Naive thymus-derived CD4-positive, alpha-beta T cell (primary cell): ENCODE measurements around the gene PTK7. TPM values are rescaled to one million over a fixed set of nuclear protein-coding genes. Genes with fewer than 3 reads are reported as not detected.
A peak's percentile ranks its signal among the peaks of the same experiment; 100 is the strongest.

Source experiments
- ATAC-seq: fragments of 150-1000 bp; cut with Tn5 transposase; 2 replicates; pipeline ENCODE4 v1.10.0; 2021; ENCODE audit warnings: mild to moderate bottlenecking, moderate library complexity
- CTCF ChIA-PET: fragments of 350-600 bp; sonication (Branson Sonifier 250); formaldehyde crosslinking; loops from one replicate; lab custom pipeline; 2021; ENCODE audit warnings: antibody characterized with exemption; lab: Charles Lee
- POLR2A ChIA-PET: fragments of 350-600 bp; sonication (Branson Sonifier 250); formaldehyde crosslinking; loops from one replicate; lab custom pipeline; 2021; ENCODE audit warnings: antibody characterized with exemption, inconsistent platforms; lab: Charles Lee
- DNase-seq, 9 donors: peaks; one replicate each; pipeline versions ENCODE4 v3.0.0 to v3.0.0-alpha.2; 2020 to 2022; ENCODE audit warnings: mixed read lengths in 1 of 9
- H3K27ac ChIP-seq: one replicate; pipeline ENCODE4 v1.7.0; 2013; ENCODE audit warnings: mild to moderate bottlenecking, low read depth, low read length, moderate library complexity
- H3K27me3 ChIP-seq, 2 donors: one replicate each; pipeline ENCODE4 v1.7.0; 2013; ENCODE audit warnings: low read length in 2 of 2, mild to moderate bottlenecking in 2 of 2, moderate library complexity in 2 of 2; ENCODE audit not compliant: control insufficient read depth in 2 of 2, insufficient read depth in 2 of 2
- H3K36me3 ChIP-seq, 3 experiments: 1 replicate in 2 of 3; 2 replicates in 1 of 3; pipeline ENCODE4 v1.7.0; 2013; ENCODE audit warnings: low read length in 3 of 3, mild to moderate bottlenecking in 3 of 3, moderate library complexity in 1 of 3; ENCODE audit not compliant: insufficient read depth in 3 of 3, control insufficient read depth in 2 of 3
- H3K4me1 ChIP-seq, 2 donors: one replicate each; pipeline ENCODE4 v1.7.0; 2013; ENCODE audit warnings: low read length in 2 of 2, mild to moderate bottlenecking in 2 of 2, moderate library complexity in 1 of 2; ENCODE audit not compliant: control insufficient read depth in 2 of 2, insufficient read depth in 2 of 2
- H3K4me3 ChIP-seq: 2 replicates; pipeline ENCODE4 v1.7.0; 2013; ENCODE audit warnings: mild to moderate bottlenecking, low read length
- H3K9me3 ChIP-seq, 3 experiments: 1 replicate in 2 of 3; 2 replicates in 1 of 3; pipeline ENCODE4 v1.7.0; 2013; ENCODE audit warnings: low read length in 3 of 3; ENCODE audit not compliant: control insufficient read depth in 2 of 3
- H3K27ac Mint-ChIP-seq, 9 donors: one replicate each; pipeline ENCODE4 v1.8.0; 2020 to 2022; ENCODE audit warnings: mixed read lengths in 9 of 9, mild to moderate bottlenecking in 8 of 9, moderate library complexity in 5 of 9, inconsistent platforms in 2 of 9
- H3K27me3 Mint-ChIP-seq, 5 donors: one replicate each; pipeline ENCODE4 v1.8.0; 2021 to 2022; ENCODE audit warnings: mixed read lengths in 5 of 5, mild to moderate bottlenecking in 1 of 5
- H3K36me3 Mint-ChIP-seq, 5 donors: one replicate each; pipeline ENCODE4 v1.8.0; 2020 to 2022; ENCODE audit warnings: mixed read lengths in 5 of 5, mild to moderate bottlenecking in 3 of 5, inconsistent platforms in 1 of 5
- H3K4me1 Mint-ChIP-seq, 7 donors: one replicate each; pipeline ENCODE4 v1.8.0; 2020 to 2022; ENCODE audit warnings: mixed read lengths in 7 of 7, mild to moderate bottlenecking in 3 of 7, inconsistent platforms in 1 of 7
- H3K4me3 Mint-ChIP-seq, 10 donors: one replicate each; pipeline ENCODE4 v1.8.0; 2020 to 2022; ENCODE audit warnings: mild to moderate bottlenecking in 10 of 10, mixed read lengths in 10 of 10, moderate library complexity in 6 of 10, inconsistent platforms in 2 of 10
- H3K9me3 Mint-ChIP-seq, 11 donors: one replicate each; pipeline ENCODE4 v1.8.0; 2020 to 2022; ENCODE audit warnings: mixed read lengths in 11 of 11, mild to moderate bottlenecking in 4 of 11, inconsistent platforms in 1 of 11, moderate library complexity in 1 of 11
- intact Hi-C, 2 donors: fragments of 100-400 bp; cut with micrococcal nuclease; formaldehyde crosslinking; loops; one replicate each; pipeline ENCODE4 v1.15.1; 2023
- polyA plus RNA-seq, 2 donors: library from polyadenylated mRNA; unstranded; fragments of 300-500 nt; fragmentation: Illumina TruSeq; gene quantifications; one replicate each; pipeline ENCODE4 v1.2.3, GENCODE V29; 2021
- total RNA-seq, 6 experiments: library from RNA in 5 of 6; stranded (reverse) in 5 of 6; gene quantifications; 1 replicate in 5 of 6; 2 replicates in 1 of 6; pipeline ENCODE4 v1.2.3 and lab custom pipeline; 2021 to 2026

The PTK7 gene
- total and polyA plus RNA-seq, 7 experiments from 2014 or later = 0.31 to 3.5 (median 1.2) TPM

- intact Hi-C loops = no loop called here
- Mint-ChIP-seq H3K4me1 (peaks cover 0 to 17% (median 5%) of the 10 kb centered on the region in 7 donors), H3K27ac (no peak overlapping the region), H3K4me3 (no peak overlapping the region), H3K27me3 (peaks cover 0 to 2% (median 0%) of the 10 kb centered on the region in 5 donors), H3K36me3 (no peaks in the 10 kb centered on the region), H3K9me3 (no peaks in the 10 kb centered on the region)
- no peaks in the 10 kb centered on the region for H3K9me3 ChIP-seq
- H3K27me3 ChIP-seq = no peaks in the 10 kb centered on the region
- DNase-seq (no peak), ATAC-seq (no peak)
- POLR2A ChIA-PET = no interaction called here
- no peaks in the 10 kb centered on the region for H3K4me1 ChIP-seq
- no peaks in the 10 kb centered on the region for H3K36me3 ChIP-seq
- H3K4me3 ChIP-seq = no peak overlapping the region
- no peak overlapping the region for H3K27ac ChIP-seq
- CTCF ChIA-PET = no interaction called here
These were observed 13.4 kb downstream of the PTK7 start for GRCh38 chr6:43089467-43089866.

- Mint-ChIP-seq H3K4me1 (peaks cover 0 to 17% (median 5%) of the 10 kb centered on the region in 7 donors), H3K4me3 (no peak overlapping the region), H3K27ac (peak overlapping the region in 1 of 9 donors; percentile 22), H3K36me3 (no peaks in the 10 kb centered on the region), H3K9me3 (no peaks in the 10 kb centered on the region), H3K27me3 (peaks cover 0 to 2% (median 0%) of the 10 kb centered on the region in 5 donors)
- Histone ChIP-seq H3K36me3 (no peaks in the 10 kb centered on the region), H3K4me1 (no peaks in the 10 kb centered on the region), H3K27ac (no peak overlapping the region), H3K4me3 (no peak overlapping the region), H3K9me3 (no peaks in the 10 kb centered on the region), H3K27me3 (no peaks in the 10 kb centered on the region)
- intact Hi-C loops = no loop called here
- DNase-seq (no peak), ATAC-seq (no peak)
- ChIA-PET POLR2A (interaction anchor here (0.6 kb wide), 1 partner anchor 12 kb away, joined by 3 read pairs; no protein-coding TSS in a partner anchor), CTCF (no interaction called here)
These were observed 13.9 kb downstream of the PTK7 start for GRCh38 chr6:43089874-43090558.

GRCh38 chr6:43090559-43090956, 14.4 kb downstream of the PTK7 start:
- Histone ChIP-seq H3K4me3 (no peak overlapping the region), H3K27ac (no peak overlapping the region), H3K4me1 (no peaks in the 10 kb centered on the region), H3K36me3 (no peaks in the 10 kb centered on the region), H3K27me3 (no peaks in the 10 kb centered on the region), H3K9me3 (no peaks in the 10 kb centered on the region)
- ChIA-PET CTCF (no interaction called here), POLR2A (interaction anchor here (0.6 kb wide), 1 partner anchor 13 kb away, joined by 3 read pairs; no protein-coding TSS in a partner anchor)
- ATAC-seq = no peak
- Mint-ChIP-seq H3K9me3 (no peaks in the 10 kb centered on the region), H3K27me3 (peaks cover 0 to 2% (median 0%) of the 10 kb centered on the region in 5 donors), H3K36me3 (no peaks in the 10 kb centered on the region), H3K4me1 (peaks cover 0 to 19% (median 5%) of the 10 kb centered on the region in 7 donors), H3K4me3 (no peak overlapping the region), H3K27ac (no peak overlapping the region)
- DNase-seq = no peak
- intact Hi-C loops = no loop called here

- H3K4me1 ChIP-seq = no peaks in the 10 kb centered on the region
- Mint-ChIP-seq H3K4me3 (no peak overlapping the region), H3K27me3 (peaks cover 0 to 2% (median 0%) of the 10 kb centered on the region in 5 donors), H3K9me3 (no peaks in the 10 kb centered on the region), H3K36me3 (no peaks in the 10 kb centered on the region), H3K27ac (no peak overlapping the region), H3K4me1 (peaks cover 0 to 23% (median 5%) of the 10 kb centered on the region in 7 donors)
- no peak overlapping the region for H3K27ac ChIP-seq
- no peak overlapping the region for H3K4me3 ChIP-seq
- H3K36me3 ChIP-seq = no peaks in the 10 kb centered on the region
- ChIA-PET CTCF (no interaction called here), POLR2A (interaction anchor here (1.0 kb wide), 1 partner anchor 73 kb away, joined by 3 read pairs; no protein-coding TSS in a partner anchor)
- DNase-seq = no peak
- no peaks in the 10 kb centered on the region for H3K27me3 ChIP-seq
- H3K9me3 ChIP-seq = no peaks in the 10 kb centered on the region
- ATAC-seq = no peak
- intact Hi-C loops = no loop called here
These were observed 14.9 kb downstream of the PTK7 start for GRCh38 chr6:43091020-43091419.

- no peak for DNase-seq
- no peak for ATAC-seq
- ChIA-PET POLR2A (interaction anchor here (1.0 kb wide), 1 partner anchor 73 kb away, joined by 3 read pairs; no protein-coding TSS in a partner anchor), CTCF (no interaction called here)
- Histone ChIP-seq H3K36me3 (no peaks in the 10 kb centered on the region), H3K9me3 (no peaks in the 10 kb centered on the region), H3K27ac (no peak overlapping the region), H3K27me3 (no peaks in the 10 kb centered on the region), H3K4me3 (no peak overlapping the region), H3K4me1 (no peaks in the 10 kb centered on the region)
- peaks cover 0 to 23% (median 5%) of the 10 kb centered on the region in 7 donors for H3K4me1 Mint-ChIP-seq
- H3K27ac Mint-ChIP-seq = no peak overlapping the region
- intact Hi-C loops = no loop called here
- no peak overlapping the region for H3K4me3 Mint-ChIP-seq
- H3K27me3 Mint-ChIP-seq = peaks cover 0 to 2% (median 0%) of the 10 kb centered on the region in 5 donors
- H3K36me3 Mint-ChIP-seq = no peaks in the 10 kb centered on the region
- no peaks in the 10 kb centered on the region for H3K9me3 Mint-ChIP-seq
These were observed 15.4 kb downstream of the PTK7 start for GRCh38 chr6:43091436-43091991.

GRCh38 chr6:43092635-43093034, 16.5 kb downstream of the PTK7 start:
- Mint-ChIP-seq H3K36me3 (no peaks in the 10 kb centered on the region), H3K4me1 (peaks cover 0 to 23% (median 5%) of the 10 kb centered on the region in 7 donors), H3K4me3 (peak overlapping the region in 1 of 10 donors; percentile 24), H3K9me3 (no peaks in the 10 kb centered on the region), H3K27me3 (no peaks in the 10 kb centered on the region), H3K27ac (no peak overlapping the region)
- H3K27ac ChIP-seq = no peak overlapping the region
- H3K36me3 ChIP-seq = no peaks in the 10 kb centered on the region
- ChIA-PET POLR2A (no interaction called here), CTCF (no interaction called here)
- no peaks in the 10 kb centered on the region for H3K27me3 ChIP-seq
- DNase-seq = no peak
- intact Hi-C loops = no loop called here
- no peak overlapping the region for H3K4me3 ChIP-seq
- peak; percentile 56 for ATAC-seq
- no peaks in the 10 kb centered on the region for H3K4me1 ChIP-seq
- no peaks in the 10 kb centered on the region for H3K9me3 ChIP-seq
